ENCODE measurements around the gene CD44. TPM values are rescaled to one million over a fixed set of nuclear protein-coding genes. Genes with fewer than 3 reads are reported as not detected.

CD44 gene
- total RNA-seq, result 19.1 and 19.9 TPM in 2 replicates

GRCh38 chr11:35138943-35139721, at the start of gene CD44:
Gene CD44 (plus strand): TSS chr11:35139171. CDS start chr11:35139304, 133 bp downstream.

Other genes starting within 250 kb of the CD44 start
- 17.5 and 18.0 TPM in 2 replicates for gene APIP, start 222.8 kb upstream of the CD44 start, total RNA-seq
- gene PDHX, start 222.6 kb upstream of the CD44 start, total RNA-seq, result 12.5 and 18.9 TPM in 2 replicates

Measured in bladder microvascular endothelial cell (primary cell).